Smooth muscle cell (in vitro differentiated cells): Measurements from ENCODE around the gene LHPP. TPM values are rescaled to one million over a fixed set of nuclear protein-coding genes. Genes with fewer than 3 reads are reported as not detected.

Experiments
- DNase-seq: peaks from one replicate; lab custom pipeline; 2025; ENCODE audit not compliant: unreplicated experiment; lab: John Stamatoyannopoulos, UW
- H2AFZ ChIP-seq: fragments of 200-600 bp; sonication (generic); 2 replicates; pipeline ENCODE4 v1.6.0; 2016; ENCODE audit warnings: antibody characterized with exemption, low read depth, mild to moderate bottlenecking
- H3F3A ChIP-seq: fragments of 200-600 bp; sonication (generic); 2 replicates; pipeline ENCODE4 v1.6.0; 2017; ENCODE audit warnings: antibody characterized with exemption, low read depth
- H3K27ac ChIP-seq: fragments of 200-600 bp; sonication (generic); 2 replicates; pipeline ENCODE4 v1.5.1; 2016; ENCODE audit warnings: low read depth, mild to moderate bottlenecking
- H3K27me3 ChIP-seq: fragments of 200-600 bp; sonication (generic); 2 replicates; pipeline ENCODE4 v1.6.1; 2016; ENCODE audit warnings: low read depth, mild to moderate bottlenecking
- H3K36me3 ChIP-seq: fragments of 200-600 bp; sonication (generic); 2 replicates; pipeline ENCODE4 v1.5.1; 2016; ENCODE audit warnings: low read depth
- H3K4me1 ChIP-seq: fragments of 200-600 bp; sonication (generic); 2 replicates; pipeline ENCODE4 v1.5.1; 2016; ENCODE audit warnings: low read depth
- H3K4me2 ChIP-seq: fragments of 200-600 bp; sonication (generic); 2 replicates; pipeline ENCODE4 v1.6.0; 2016; ENCODE audit warnings: mild to moderate bottlenecking
- H3K4me3 ChIP-seq: fragments of 200-600 bp; sonication (generic); 2 replicates; pipeline ENCODE4 v1.5.1; 2016; ENCODE audit warnings: mild to moderate bottlenecking
- H3K79me2 ChIP-seq: fragments of 200-600 bp; sonication (generic); 2 replicates; pipeline ENCODE4 v1.6.0; 2016; ENCODE audit warnings: low read depth, mild to moderate bottlenecking
- H3K9ac ChIP-seq: fragments of 200-600 bp; sonication (generic); 2 replicates; pipeline ENCODE4 v1.6.0; 2016; ENCODE audit warnings: low read depth
- H3K9me3 ChIP-seq: fragments of 200-600 bp; sonication (generic); replicated peaks from 2 replicates; pipeline ENCODE4 v1.5.1; 2016; ENCODE audit warnings: low read depth
- H4K20me1 ChIP-seq: fragments of 200-600 bp; sonication (generic); 2 replicates; pipeline ENCODE4 v1.6.0; 2016; ENCODE audit warnings: low read depth
- WGBS: methylation state at CpG from one replicate; pipeline ENCODE4 v1.1.7; 2016; ENCODE audit warnings: low lambda C conversion rate; 5-methylcytosine and 5-hydroxymethylcytosine counted together
- polyA plus RNA-seq: library from polyadenylated mRNA; unstranded; fragments of >200 nt; fragmentation: Nextera tagmentation; extraction: Ambion mirVana; gene quantifications from 2 replicates; pipeline ENCODE4 v1.2.1, GENCODE V29; 2016
- total RNA-seq: library from RNA; depleted of rRNA; stranded (reverse); fragments of >200 nt; gene quantifications from 2 replicates; pipeline ENCODE4 v1.2.3, GENCODE V29; 2014
- TF ChIP-seq, protein P1 (sequence below): fragments of 200-600 bp; sonication (generic); IDR thresholded peaks from 2 replicates; pipeline ENCODE4 v1.5.1; 2017; ENCODE audit warnings: borderline replicate concordance, mild to moderate bottlenecking, antibody characterized with exemption; ENCODE audit not compliant: insufficient read depth, poor library complexity, severe bottlenecking

The LHPP gene
- total and polyA plus RNA-seq, 2 experiments from 2014 or later, result 7.6 to 14.0 TPM

DNA sequence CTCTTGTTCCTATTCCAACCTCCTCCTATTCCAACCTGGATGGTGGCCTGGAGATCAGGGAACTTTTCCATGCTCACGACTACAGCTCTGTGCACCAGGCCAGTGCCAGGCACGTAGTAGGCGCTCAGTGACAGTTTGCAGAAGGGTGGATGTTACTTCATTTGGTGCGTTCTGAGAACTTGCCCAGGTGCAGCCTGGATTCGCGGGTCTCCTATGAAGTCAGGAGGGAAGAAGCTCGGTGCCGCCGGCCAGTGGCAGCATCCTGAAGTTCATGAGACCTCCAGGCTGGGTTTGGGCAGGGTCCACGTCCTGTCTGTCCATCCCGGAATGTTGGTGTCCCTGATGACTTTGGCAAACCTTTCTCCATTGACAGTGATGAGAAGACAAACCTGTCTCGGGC, 21.3 kb downstream of the LHPP start:
- H3K9me3 ChIP-seq, result no peaks in the 10 kb centered on the region
- H3K27me3 ChIP-seq, result no peaks in the 10 kb centered on the region
- DNase-seq, result no peak
- no peak overlapping the region for H3K9ac ChIP-seq
- H3K27ac ChIP-seq, result no peak overlapping the region
- TF ChIP-seq, protein P1, sequence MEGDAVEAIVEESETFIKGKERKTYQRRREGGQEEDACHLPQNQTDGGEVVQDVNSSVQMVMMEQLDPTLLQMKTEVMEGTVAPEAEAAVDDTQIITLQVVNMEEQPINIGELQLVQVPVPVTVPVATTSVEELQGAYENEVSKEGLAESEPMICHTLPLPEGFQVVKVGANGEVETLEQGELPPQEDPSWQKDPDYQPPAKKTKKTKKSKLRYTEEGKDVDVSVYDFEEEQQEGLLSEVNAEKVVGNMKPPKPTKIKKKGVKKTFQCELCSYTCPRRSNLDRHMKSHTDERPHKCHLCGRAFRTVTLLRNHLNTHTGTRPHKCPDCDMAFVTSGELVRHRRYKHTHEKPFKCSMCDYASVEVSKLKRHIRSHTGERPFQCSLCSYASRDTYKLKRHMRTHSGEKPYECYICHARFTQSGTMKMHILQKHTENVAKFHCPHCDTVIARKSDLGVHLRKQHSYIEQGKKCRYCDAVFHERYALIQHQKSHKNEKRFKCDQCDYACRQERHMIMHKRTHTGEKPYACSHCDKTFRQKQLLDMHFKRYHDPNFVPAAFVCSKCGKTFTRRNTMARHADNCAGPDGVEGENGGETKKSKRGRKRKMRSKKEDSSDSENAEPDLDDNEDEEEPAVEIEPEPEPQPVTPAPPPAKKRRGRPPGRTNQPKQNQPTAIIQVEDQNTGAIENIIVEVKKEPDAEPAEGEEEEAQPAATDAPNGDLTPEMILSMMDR, result no peak
- H3K4me2 ChIP-seq, result no peak overlapping the region
- 96% methylated on average over 12 of the region's 12 CpGs for WGBS
- no peaks in the 10 kb centered on the region for H3F3A ChIP-seq
- H3K4me1 ChIP-seq, result peaks cover 2% of the 10 kb centered on the region
- H3K79me2 ChIP-seq, result no peaks in the 10 kb centered on the region
- H3K36me3 ChIP-seq, result no peaks in the 10 kb centered on the region
- no peak overlapping the region for H3K4me3 ChIP-seq
- no peak overlapping the region for H2AFZ ChIP-seq
- H4K20me1 ChIP-seq, result no peaks in the 10 kb centered on the region

DNA sequence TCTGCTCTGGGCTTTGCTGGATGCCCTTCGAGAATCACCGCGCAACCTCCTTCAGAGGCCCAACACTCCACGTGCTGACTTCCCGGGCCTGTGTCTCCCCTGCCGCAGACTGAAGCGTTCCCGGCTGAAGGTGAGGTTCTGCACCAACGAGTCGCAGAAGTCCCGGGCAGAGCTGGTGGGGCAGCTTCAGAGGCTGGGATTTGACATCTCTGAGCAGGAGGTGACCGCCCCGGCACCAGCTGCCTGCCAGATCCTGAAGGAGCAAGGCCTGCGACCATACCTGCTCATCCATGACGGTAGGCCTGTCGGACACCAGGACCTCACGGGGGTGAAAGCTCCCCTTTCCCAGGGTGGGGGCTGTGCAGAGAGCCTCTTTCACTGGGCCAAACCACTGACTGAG, 22.4 kb downstream of the LHPP start:
- H3F3A ChIP-seq, result no peaks in the 10 kb centered on the region
- no peak overlapping the region for H2AFZ ChIP-seq
- no peak overlapping the region for H3K27ac ChIP-seq
- no peaks in the 10 kb centered on the region for H4K20me1 ChIP-seq
- no peak overlapping the region for H3K4me2 ChIP-seq
- H3K4me1 ChIP-seq, result no peaks in the 10 kb centered on the region
- no peak overlapping the region for H3K9ac ChIP-seq
- no peaks in the 10 kb centered on the region for H3K9me3 ChIP-seq
- no peaks in the 10 kb centered on the region for H3K27me3 ChIP-seq
- no peaks in the 10 kb centered on the region for H3K36me3 ChIP-seq
- H3K79me2 ChIP-seq, result no peaks in the 10 kb centered on the region
- no peak for DNase-seq
- TF ChIP-seq, protein P1, result no peak
- no peak overlapping the region for H3K4me3 ChIP-seq
- 96% methylated on average over 17 of the region's 17 CpGs for WGBS

DNA sequence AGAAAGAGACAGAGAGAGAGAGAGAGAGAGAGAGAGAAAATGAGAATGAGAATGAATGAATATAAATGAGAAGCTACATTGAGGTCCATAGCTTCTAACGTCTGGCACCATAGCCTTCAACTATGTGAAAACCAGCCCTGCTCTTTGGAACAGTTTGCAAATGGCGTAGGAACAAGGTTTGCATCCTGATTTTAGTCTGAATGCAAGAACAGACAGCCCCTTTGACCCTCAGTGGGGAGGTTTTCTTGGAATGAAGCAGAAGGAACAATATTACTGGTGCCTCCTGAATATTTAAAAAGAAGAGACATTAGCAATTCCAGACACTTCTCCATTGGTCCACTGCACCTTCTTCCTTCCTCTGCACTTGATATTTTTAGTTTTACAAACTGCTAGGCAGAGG, 23.0 kb downstream of the LHPP start:
- Histone ChIP-seq H3K9ac (no peak overlapping the region), H4K20me1 (no peaks in the 10 kb centered on the region), H3K4me1 (no peaks in the 10 kb centered on the region), H3K36me3 (no peaks in the 10 kb centered on the region), H3K27ac (no peak overlapping the region), H3K27me3 (no peaks in the 10 kb centered on the region), H3K9me3 (no peaks in the 10 kb centered on the region), H3K4me2 (no peak overlapping the region), H3K4me3 (no peak overlapping the region), H3F3A (no peaks in the 10 kb centered on the region), H2AFZ (no peak overlapping the region), H3K79me2 (no peaks in the 10 kb centered on the region)
- 86% methylated on average over 2 of the region's 2 CpGs for WGBS
- TF ChIP-seq, protein P1, result no peak
- DNase-seq, result no peak

DNA sequence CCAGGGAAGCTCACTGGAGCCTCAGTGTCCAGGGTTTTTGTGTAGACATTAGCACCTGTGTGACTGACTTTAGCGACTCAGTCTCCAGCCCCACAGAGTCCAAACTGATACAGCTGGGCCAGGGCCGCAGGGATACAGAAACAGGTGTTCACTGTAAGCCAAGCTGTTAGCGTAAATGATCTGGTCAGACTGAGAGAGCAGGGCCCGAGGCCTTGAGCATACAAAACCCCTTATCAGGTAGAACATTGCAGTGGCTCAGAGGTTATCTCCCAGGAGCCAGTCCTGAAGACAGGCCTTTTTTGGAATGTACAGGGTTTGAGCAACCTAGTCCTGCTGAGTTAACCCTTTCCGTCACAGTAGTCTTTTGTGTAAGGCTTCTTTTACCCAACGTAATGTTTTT, 25.0 kb downstream of the LHPP start:
- no peak for DNase-seq
- Histone ChIP-seq H4K20me1 (no peaks in the 10 kb centered on the region), H3F3A (no peaks in the 10 kb centered on the region), H3K79me2 (no peaks in the 10 kb centered on the region), H3K9ac (no peak overlapping the region), H3K9me3 (no peaks in the 10 kb centered on the region), H2AFZ (no peak overlapping the region), H3K4me2 (no peak overlapping the region), H3K4me3 (no peak overlapping the region), H3K36me3 (no peaks in the 10 kb centered on the region), H3K27me3 (no peaks in the 10 kb centered on the region), H3K27ac (no peak overlapping the region), H3K4me1 (no peaks in the 10 kb centered on the region)
- TF ChIP-seq, protein P1, result no peak
- whole genome bisulfite sequencing, result 89% methylated on average over 6 of the region's 6 CpGs
